ENCODE results near the gene SLC25A47.
"Not testable (repeated sequence)": the region's sequence is repeated elsewhere in the genome, so short reads cannot be mapped to it uniquely, and the experiment has no call there.

The SLC25A47 gene

GRCh38 chr14:100283984-100284881 lies 38.9 kb upstream of the SLC25A47 start:
- Histone ChIP-seq H3K9ac (ENCODE audit: low read length) (peak overlapping the region; percentile 90), H3K27me3 (ENCODE audit: control insufficient read depth, insufficient read depth, low read length) (no peaks in the 10 kb centered on the region), H3K9me3 (ENCODE audit: control insufficient read depth, insufficient read depth, low read depth, low read length) (no peaks in the 10 kb centered on the region), H3K4me3 (ENCODE audit: low read depth, low read length) (peak overlapping the region; percentile 78), H3K27ac (ENCODE audit: low read depth, low read length) (peak overlapping the region; percentile 51; the same call in 1 of the 2 replicates), H3K4me1 (ENCODE audit: control insufficient read depth, insufficient read depth, low read length) (peaks cover 37% of the 10 kb centered on the region), H3K36me3 (ENCODE audit: control insufficient read depth, insufficient read depth, low read length) (peaks cover 13% of the 10 kb centered on the region)

- Histone ChIP-seq H3K9ac (ENCODE audit: low read length) (peak overlapping the region; percentile 90), H3K27me3 (ENCODE audit: control insufficient read depth, insufficient read depth, low read length) (no peaks in the 10 kb centered on the region), H3K27ac (ENCODE audit: low read depth, low read length) (peak overlapping the region; percentile 91), H3K36me3 (ENCODE audit: control insufficient read depth, insufficient read depth, low read length) (peaks cover 19% of the 10 kb centered on the region), H3K4me1 (ENCODE audit: control insufficient read depth, insufficient read depth, low read length) (peaks cover 27% of the 10 kb centered on the region), H3K4me3 (ENCODE audit: low read depth, low read length) (peak overlapping the region; percentile 78), H3K9me3 (ENCODE audit: control insufficient read depth, insufficient read depth, low read depth, low read length) (no peaks in the 10 kb centered on the region)
Measured at GRCh38 chr14:100285021-100285912, 37.9 kb upstream of the SLC25A47 start.

DNA sequence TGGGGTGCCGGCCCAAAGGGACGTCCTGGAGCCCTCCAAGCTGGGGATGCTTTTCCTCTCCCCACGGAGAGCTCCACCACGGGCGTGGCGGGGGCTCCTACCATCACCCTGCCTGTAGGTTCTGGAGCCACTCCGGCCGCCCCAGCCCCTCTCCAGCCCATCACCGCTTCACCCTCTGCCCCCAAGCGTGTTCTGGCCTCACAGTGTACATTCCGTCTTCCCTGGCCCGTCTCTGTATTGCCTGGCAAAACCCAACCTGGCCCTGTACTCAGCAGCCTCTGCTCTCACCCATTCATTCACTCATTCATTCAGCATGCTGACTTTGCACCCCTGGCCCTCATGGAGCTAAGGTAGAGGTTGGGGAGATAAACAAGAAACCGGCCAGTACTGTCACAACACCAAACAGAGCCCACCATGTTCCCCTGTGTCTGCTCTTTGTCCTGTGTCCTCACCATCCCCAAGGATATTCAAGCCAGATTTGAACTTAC lies 37.2 kb upstream of the SLC25A47 start:
- Histone ChIP-seq H3K4me1 (ENCODE audit: control insufficient read depth, insufficient read depth, low read length) (peaks cover 22% of the 10 kb centered on the region), H3K4me3 (ENCODE audit: low read depth, low read length) (peak overlapping the region; percentile 78), H3K36me3 (ENCODE audit: control insufficient read depth, insufficient read depth, low read length) (peaks cover 25% of the 10 kb centered on the region), H3K27me3 (ENCODE audit: control insufficient read depth, insufficient read depth, low read length) (no peaks in the 10 kb centered on the region), H3K9ac (ENCODE audit: low read length) (no peak overlapping the region), H3K9me3 (ENCODE audit: control insufficient read depth, insufficient read depth, low read depth, low read length) (no peaks in the 10 kb centered on the region), H3K27ac (ENCODE audit: low read depth, low read length) (no peak overlapping the region)

GRCh38 chr14:100286484-100287191 lies 36.5 kb upstream of the SLC25A47 start:
- Histone ChIP-seq H3K27me3 (ENCODE audit: control insufficient read depth, insufficient read depth, low read length) (no peaks in the 10 kb centered on the region), H3K4me1 (ENCODE audit: control insufficient read depth, insufficient read depth, low read length) (peaks cover 17% of the 10 kb centered on the region), H3K9me3 (ENCODE audit: control insufficient read depth, insufficient read depth, low read depth, low read length) (no peaks in the 10 kb centered on the region), H3K27ac (ENCODE audit: low read depth, low read length) (no peak overlapping the region), H3K4me3 (ENCODE audit: low read depth, low read length) (no peak overlapping the region), H3K36me3 (ENCODE audit: control insufficient read depth, insufficient read depth, low read length) (peaks cover 30% of the 10 kb centered on the region), H3K9ac (ENCODE audit: low read length) (no peak overlapping the region)

GRCh38 chr14:100287202-100287997 lies 35.7 kb upstream of the SLC25A47 start:
- Histone ChIP-seq H3K36me3 (ENCODE audit: control insufficient read depth, insufficient read depth, low read length) (peaks cover 33% of the 10 kb centered on the region), H3K27me3 (ENCODE audit: control insufficient read depth, insufficient read depth, low read length) (no peaks in the 10 kb centered on the region), H3K4me3 (ENCODE audit: low read depth, low read length) (no peak overlapping the region), H3K4me1 (ENCODE audit: control insufficient read depth, insufficient read depth, low read length) (peaks cover 17% of the 10 kb centered on the region), H3K9ac (ENCODE audit: low read length) (no peak overlapping the region), H3K9me3 (ENCODE audit: control insufficient read depth, insufficient read depth, low read depth, low read length) (no peaks in the 10 kb centered on the region), H3K27ac (ENCODE audit: low read depth, low read length) (no peak overlapping the region)

GRCh38 chr14:100287998-100288295 lies 35.2 kb upstream of the SLC25A47 start:
- not testable (repeated sequence) for H3K9ac ChIP-seq (ENCODE audit: low read length); H3K9me3 ChIP-seq (ENCODE audit: control insufficient read depth, insufficient read depth, low read depth, low read length); H3K27me3 ChIP-seq (ENCODE audit: control insufficient read depth, insufficient read depth, low read length); H3K4me3 ChIP-seq (ENCODE audit: low read depth, low read length); H3K27ac ChIP-seq (ENCODE audit: low read depth, low read length)
- Histone ChIP-seq H3K4me1 (ENCODE audit: control insufficient read depth, insufficient read depth, low read length) (peaks cover 17% of the 10 kb centered on the region), H3K36me3 (ENCODE audit: control insufficient read depth, insufficient read depth, low read length) (peaks cover 39% of the 10 kb centered on the region)

DNA sequence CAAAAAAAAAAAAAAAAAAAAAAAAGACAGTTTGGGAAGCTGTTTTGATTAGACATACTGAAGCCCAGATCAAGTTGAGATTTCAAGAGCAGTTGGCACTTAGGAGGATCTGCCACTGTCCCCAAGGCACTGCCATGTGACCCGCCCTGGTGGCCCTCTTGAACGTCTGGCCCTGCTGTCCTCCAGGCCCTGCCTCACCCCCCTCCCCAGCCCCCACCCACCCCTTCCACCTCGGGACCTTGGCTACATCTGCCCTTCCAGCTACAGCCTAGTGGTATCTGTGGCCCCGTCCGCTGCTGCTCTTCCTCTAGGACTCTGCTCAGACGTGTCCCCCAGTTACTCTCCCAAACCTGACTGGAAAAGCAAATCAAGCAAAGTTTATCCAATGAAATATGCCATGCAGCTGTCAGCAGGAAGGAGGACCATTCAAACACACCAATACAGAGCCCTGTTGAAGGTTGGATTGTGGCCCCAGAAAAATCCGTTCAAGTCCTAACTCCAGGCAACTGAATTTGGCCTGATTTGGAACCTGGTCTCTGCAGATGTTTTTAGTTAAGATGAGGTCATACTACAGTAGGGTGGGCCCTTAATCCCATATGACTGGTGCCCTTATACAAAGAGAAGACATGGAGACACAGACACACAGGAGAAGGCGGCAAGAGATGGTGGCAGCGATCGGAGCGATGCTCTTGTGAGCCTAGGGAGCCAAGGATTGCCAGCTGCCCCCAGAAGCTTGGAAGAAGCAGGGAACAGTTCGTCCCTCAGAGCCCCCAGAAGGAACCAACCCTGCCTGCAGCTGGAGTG lies 34.6 kb upstream of the SLC25A47 start:
- Histone ChIP-seq H3K36me3 (ENCODE audit: control insufficient read depth, insufficient read depth, low read length) (peaks cover 45% of the 10 kb centered on the region), H3K9me3 (ENCODE audit: control insufficient read depth, insufficient read depth, low read depth, low read length) (no peaks in the 10 kb centered on the region), H3K4me3 (ENCODE audit: low read depth, low read length) (no peak overlapping the region), H3K27ac (ENCODE audit: low read depth, low read length) (no peak overlapping the region), H3K27me3 (ENCODE audit: control insufficient read depth, insufficient read depth, low read length) (no peaks in the 10 kb centered on the region), H3K4me1 (ENCODE audit: control insufficient read depth, insufficient read depth, low read length) (peaks cover 13% of the 10 kb centered on the region), H3K9ac (ENCODE audit: low read length) (no peak overlapping the region)

DNA sequence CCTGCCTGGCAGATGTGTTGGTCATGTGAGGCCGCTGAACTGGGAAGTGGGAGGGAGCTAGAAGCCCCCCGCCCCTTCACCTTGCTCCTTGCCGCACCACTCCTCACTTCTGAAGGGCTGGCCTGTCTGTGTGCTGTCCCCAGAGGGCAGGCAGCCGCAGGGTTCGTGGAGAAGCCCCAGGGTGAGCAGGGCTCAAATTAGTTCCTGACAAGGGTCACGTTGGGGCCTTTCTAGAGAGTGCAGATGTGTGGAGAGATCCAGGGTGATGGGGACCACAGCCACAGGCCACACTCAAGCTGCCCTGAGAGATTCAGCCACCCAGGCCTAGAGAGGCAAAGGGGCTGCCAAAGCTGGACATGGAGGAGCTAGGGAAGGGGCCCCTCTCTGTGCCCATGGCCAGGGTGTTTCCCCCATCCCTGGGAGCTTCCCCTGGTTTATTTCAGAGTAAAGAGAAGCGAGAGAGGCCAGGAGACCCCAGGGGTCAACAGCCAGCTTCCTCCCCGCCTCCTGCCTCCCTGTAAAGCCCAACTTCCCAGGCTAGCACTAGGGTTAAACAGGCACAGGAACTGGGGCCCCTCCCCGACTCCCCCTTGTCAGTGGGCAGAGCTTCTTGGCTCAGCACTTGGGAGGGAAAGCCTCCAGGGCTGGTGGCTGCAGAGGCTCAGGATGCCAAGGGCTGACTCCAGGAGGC lies 33.1 kb upstream of the SLC25A47 start:
- no peak overlapping the region for H3K4me3 ChIP-seq (ENCODE audit: low read depth, low read length)
- H3K36me3 ChIP-seq (ENCODE audit: control insufficient read depth, insufficient read depth, low read length) = peaks cover 53% of the 10 kb centered on the region
- H3K27me3 ChIP-seq (ENCODE audit: control insufficient read depth, insufficient read depth, low read length) = no peaks in the 10 kb centered on the region
- no peak overlapping the region for H3K9ac ChIP-seq (ENCODE audit: low read length)
- H3K4me1 ChIP-seq (ENCODE audit: control insufficient read depth, insufficient read depth, low read length) = peaks cover 5% of the 10 kb centered on the region
- no peaks in the 10 kb centered on the region for H3K9me3 ChIP-seq (ENCODE audit: control insufficient read depth, insufficient read depth, low read depth, low read length)
- H3K27ac ChIP-seq (ENCODE audit: low read depth, low read length) = no peak overlapping the region

- Histone ChIP-seq H3K27ac (ENCODE audit: low read depth, low read length) (no peak overlapping the region), H3K4me1 (ENCODE audit: control insufficient read depth, insufficient read depth, low read length) (peaks cover 5% of the 10 kb centered on the region), H3K9me3 (ENCODE audit: control insufficient read depth, insufficient read depth, low read depth, low read length) (no peaks in the 10 kb centered on the region), H3K36me3 (ENCODE audit: control insufficient read depth, insufficient read depth, low read length) (peaks cover 55% of the 10 kb centered on the region), H3K27me3 (ENCODE audit: control insufficient read depth, insufficient read depth, low read length) (no peaks in the 10 kb centered on the region), H3K4me3 (ENCODE audit: low read depth, low read length) (no peak overlapping the region), H3K9ac (ENCODE audit: low read length) (no peak overlapping the region)
Measured at GRCh38 chr14:100290607-100291304, 32.4 kb upstream of the SLC25A47 start.
